Measurements from ENCODE around the gene XPA.

The XPA gene

GRCh38 chr9:97714435-97714834 is 17.3 kb upstream of the XPA start:
- Histone ChIP-seq H3F3A (ENCODE audit: insufficient read depth) (no peaks in the 10 kb centered on the region), H3K9me2 (replicated peaks; ENCODE audit: insufficient read depth, low read length) (no peaks in the 10 kb centered on the region), H3K4me3 (ENCODE audit: insufficient read depth, low read length, poor library complexity, severe bottlenecking) (no peak overlapping the region), H3K9ac (ENCODE audit: low read length) (no peak overlapping the region), H3K27ac (ENCODE audit: low read depth, low read length) (no peak overlapping the region), H2AFZ (ENCODE audit: low read depth, low read length, severe bottlenecking) (no peak overlapping the region), H3K27me3 (ENCODE audit: low read length) (no peaks in the 10 kb centered on the region), H4K20me1 (ENCODE audit: low read depth, low read length) (no peaks in the 10 kb centered on the region), H3K4me2 (ENCODE audit: low read depth, low read length, poor library complexity, severe bottlenecking) (no peak overlapping the region), H3K79me2 (ENCODE audit: insufficient read depth, low read length) (no peaks in the 10 kb centered on the region), H3K9me3 (ENCODE audit: insufficient read depth, low read length) (no peaks in the 10 kb centered on the region), H3K36me3 (ENCODE audit: low read length) (no peaks in the 10 kb centered on the region)
- TF ChIP-seq EZH2phosphoT487 (conservative IDR thresholded peaks at IDR 0.05; ENCODE audit: low read length) (no peak), CTCF (IDR thresholded peaks at IDR 0.05; ENCODE audit: insufficient read depth, low read length, poor library complexity, severe bottlenecking) (no peak)

GRCh38 chr9:97711223-97711626 is 14.1 kb upstream of the XPA start:
- no peaks in the 10 kb centered on the region for H3K9me3 ChIP-seq (ENCODE audit: insufficient read depth, low read length)
- no peaks in the 10 kb centered on the region for H3K36me3 ChIP-seq (ENCODE audit: low read length)
- H3K79me2 ChIP-seq (ENCODE audit: insufficient read depth, low read length) = no peaks in the 10 kb centered on the region
- no peak for TF ChIP-seq CTCF (IDR thresholded peaks at IDR 0.05; ENCODE audit: insufficient read depth, low read length, poor library complexity, severe bottlenecking)
- no peak for TF ChIP-seq EZH2phosphoT487 (conservative IDR thresholded peaks at IDR 0.05; ENCODE audit: low read length)
- no peak overlapping the region for H3K9ac ChIP-seq (ENCODE audit: low read length)
- no peaks in the 10 kb centered on the region for H3F3A ChIP-seq (ENCODE audit: insufficient read depth)
- no peak overlapping the region for H3K4me2 ChIP-seq (ENCODE audit: low read depth, low read length, poor library complexity, severe bottlenecking)
- no peaks in the 10 kb centered on the region for H3K9me2 ChIP-seq (replicated peaks; ENCODE audit: insufficient read depth, low read length)
- H2AFZ ChIP-seq (ENCODE audit: low read depth, low read length, severe bottlenecking) = no peak overlapping the region
- H3K4me3 ChIP-seq (ENCODE audit: insufficient read depth, low read length, poor library complexity, severe bottlenecking) = no peak overlapping the region
- H4K20me1 ChIP-seq (ENCODE audit: low read depth, low read length) = no peaks in the 10 kb centered on the region
- no peak overlapping the region for H3K27ac ChIP-seq (ENCODE audit: low read depth, low read length)
- no peaks in the 10 kb centered on the region for H3K27me3 ChIP-seq (ENCODE audit: low read length)

- H3K4me2 ChIP-seq (ENCODE audit: low read depth, low read length, poor library complexity, severe bottlenecking) = no peak overlapping the region
Measured at GRCh38 chr9:97710356-97711222, 13.4 kb upstream of the XPA start.

More at GRCh38 chr9:97710356-97711222, 13.4 kb upstream of the XPA start:
- H3K36me3 ChIP-seq (ENCODE audit: low read length) = no peaks in the 10 kb centered on the region
- no peak for TF ChIP-seq EZH2phosphoT487 (conservative IDR thresholded peaks at IDR 0.05; ENCODE audit: low read length)
- TF ChIP-seq CTCF (IDR thresholded peaks at IDR 0.05; ENCODE audit: insufficient read depth, low read length, poor library complexity, severe bottlenecking) = peak; percentile 88
- H3K4me3 ChIP-seq (ENCODE audit: insufficient read depth, low read length, poor library complexity, severe bottlenecking) = no peak overlapping the region
- no peaks in the 10 kb centered on the region for H3K79me2 ChIP-seq (ENCODE audit: insufficient read depth, low read length)
- no peaks in the 10 kb centered on the region for H3F3A ChIP-seq (ENCODE audit: insufficient read depth)
- H3K9me2 ChIP-seq (replicated peaks; ENCODE audit: insufficient read depth, low read length) = no peaks in the 10 kb centered on the region
- no peak overlapping the region for H3K27ac ChIP-seq (ENCODE audit: low read depth, low read length)
- H2AFZ ChIP-seq (ENCODE audit: low read depth, low read length, severe bottlenecking) = peak overlapping the region; percentile 10
- H3K9me3 ChIP-seq (ENCODE audit: insufficient read depth, low read length) = no peaks in the 10 kb centered on the region
- no peaks in the 10 kb centered on the region for H3K27me3 ChIP-seq (ENCODE audit: low read length)
- no peaks in the 10 kb centered on the region for H4K20me1 ChIP-seq (ENCODE audit: low read depth, low read length)
- H3K9ac ChIP-seq (ENCODE audit: low read length) = no peak overlapping the region
